DOHH2 (cell line): ENCODE results near the gene VWA5B1.

ENCODE experiments used
- EZH2phosphoT487 ChIP-seq: fragments of 200-600 bp; sonication (generic); IDR thresholded peaks from 2 replicates; pipeline ENCODE4 v1.6.1; 2017; ENCODE audit warnings: borderline replicate concordance, mild to moderate bottlenecking, antibody characterized with exemption, low read length, moderate library complexity, mixed read lengths
- TF ChIP-seq, protein P1 (sequence below): fragments of 200-600 bp; sonication (generic); IDR thresholded peaks from one replicate; pipeline ENCODE4 v1.5.1; 2014; ENCODE audit warnings: antibody characterized with exemption, mild to moderate bottlenecking, low read depth, low read length; ENCODE audit not compliant: poor library complexity, severe bottlenecking

DNA sequence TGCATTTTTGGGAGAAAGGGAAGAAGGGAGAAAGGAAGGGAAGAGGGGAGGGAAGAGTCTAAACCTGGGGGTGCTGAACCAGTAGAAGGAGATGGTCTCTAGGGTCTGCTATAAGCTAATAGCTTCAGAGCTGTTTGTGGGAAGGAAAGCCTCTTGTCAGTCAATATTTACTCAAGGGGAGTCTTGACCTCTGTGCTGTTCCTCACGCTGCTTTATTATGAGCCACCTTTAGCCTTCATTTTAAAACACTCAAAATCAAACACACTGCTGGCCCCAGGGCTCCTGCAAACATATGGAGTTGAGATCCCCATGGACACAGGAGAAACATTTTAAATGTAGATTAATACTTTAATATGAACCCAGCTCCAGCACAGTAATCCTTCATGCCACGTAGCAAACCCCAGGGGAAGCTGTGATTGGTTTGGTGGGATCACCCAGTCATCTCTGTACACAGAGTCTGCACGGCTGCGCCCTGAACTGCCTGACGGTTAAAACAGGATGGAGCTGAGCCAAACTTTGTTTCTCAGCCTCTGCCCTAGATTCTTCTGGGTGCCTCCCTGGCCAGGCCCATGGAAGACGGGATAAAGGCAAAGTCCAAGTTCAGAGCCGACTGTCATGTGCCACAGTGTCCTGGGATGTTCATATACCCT lies 40.2 kb upstream of the VWA5B1 start:
- TF ChIP-seq, protein P1, sequence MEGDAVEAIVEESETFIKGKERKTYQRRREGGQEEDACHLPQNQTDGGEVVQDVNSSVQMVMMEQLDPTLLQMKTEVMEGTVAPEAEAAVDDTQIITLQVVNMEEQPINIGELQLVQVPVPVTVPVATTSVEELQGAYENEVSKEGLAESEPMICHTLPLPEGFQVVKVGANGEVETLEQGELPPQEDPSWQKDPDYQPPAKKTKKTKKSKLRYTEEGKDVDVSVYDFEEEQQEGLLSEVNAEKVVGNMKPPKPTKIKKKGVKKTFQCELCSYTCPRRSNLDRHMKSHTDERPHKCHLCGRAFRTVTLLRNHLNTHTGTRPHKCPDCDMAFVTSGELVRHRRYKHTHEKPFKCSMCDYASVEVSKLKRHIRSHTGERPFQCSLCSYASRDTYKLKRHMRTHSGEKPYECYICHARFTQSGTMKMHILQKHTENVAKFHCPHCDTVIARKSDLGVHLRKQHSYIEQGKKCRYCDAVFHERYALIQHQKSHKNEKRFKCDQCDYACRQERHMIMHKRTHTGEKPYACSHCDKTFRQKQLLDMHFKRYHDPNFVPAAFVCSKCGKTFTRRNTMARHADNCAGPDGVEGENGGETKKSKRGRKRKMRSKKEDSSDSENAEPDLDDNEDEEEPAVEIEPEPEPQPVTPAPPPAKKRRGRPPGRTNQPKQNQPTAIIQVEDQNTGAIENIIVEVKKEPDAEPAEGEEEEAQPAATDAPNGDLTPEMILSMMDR, result no peak
- TF ChIP-seq EZH2phosphoT487, result no peak
